Natural killer cell (primary cell): ENCODE measurements around the gene HOXD8. TPM values are rescaled to one million over a fixed set of nuclear protein-coding genes. Genes with fewer than 3 reads are reported as not detected.

Source experiments
- ATAC-seq, 3 donors: fragments of 150-1000 bp in 2 of 3; fragments of 200-7000 bp in 1 of 3; cut with Tn5 transposase; 1 replicate in 1 of 3; 2 replicates in 2 of 3; pipeline ENCODE4 v1.10.0; 2021; ENCODE audit warnings: mild to moderate bottlenecking in 2 of 3, moderate library complexity in 2 of 3
- DNase-seq, 2 donors: peaks; one replicate each; pipeline versions ENCODE4 v3.0.0 to v3.0.0-alpha.2; 2013 to 2021; ENCODE audit warnings: mixed read lengths in 1 of 2
- H3K27ac ChIP-seq: one replicate; pipeline ENCODE4 v1.5.1; 2013; ENCODE audit warnings: mild to moderate bottlenecking, low read length
- H3K27me3 ChIP-seq: one replicate; pipeline ENCODE4 v1.6.1; 2013; ENCODE audit warnings: low read length; ENCODE audit not compliant: control insufficient read depth, insufficient read depth
- H3K36me3 ChIP-seq: one replicate; pipeline ENCODE4 v1.6.1; 2013; ENCODE audit warnings: low read length; ENCODE audit not compliant: control insufficient read depth, insufficient read depth
- H3K4me1 ChIP-seq: one replicate; pipeline ENCODE4 v1.6.1; 2013; ENCODE audit warnings: low read length; ENCODE audit not compliant: control insufficient read depth, insufficient read depth
- H3K4me3 ChIP-seq: one replicate; pipeline ENCODE4 v1.5.1; 2013; ENCODE audit warnings: low read length
- H3K9me3 ChIP-seq: one replicate; pipeline ENCODE4 v1.6.1; 2013; ENCODE audit warnings: low read length; ENCODE audit not compliant: control insufficient read depth, insufficient read depth
- H3K27ac Mint-ChIP-seq, 2 donors: one replicate each; pipeline ENCODE4 v1.8.0; 2022; ENCODE audit warnings: mild to moderate bottlenecking in 2 of 2, mixed read lengths in 2 of 2, moderate library complexity in 1 of 2
- H3K27me3 Mint-ChIP-seq, 2 donors: one replicate each; pipeline ENCODE4 v1.8.0; 2022; ENCODE audit warnings: low read depth in 2 of 2, mixed read lengths in 2 of 2
- H3K36me3 Mint-ChIP-seq: one replicate; pipeline ENCODE4 v1.8.0; 2022; ENCODE audit warnings: mixed read lengths
- H3K4me1 Mint-ChIP-seq, 2 donors: one replicate each; pipeline ENCODE4 v1.8.0; 2022; ENCODE audit warnings: mixed read lengths in 2 of 2
- H3K4me3 Mint-ChIP-seq: one replicate; pipeline ENCODE4 v1.8.0; 2022; ENCODE audit warnings: mild to moderate bottlenecking, moderate library complexity, mixed read lengths
- H3K9me3 Mint-ChIP-seq, 2 donors: one replicate each; pipeline ENCODE4 v1.8.0; 2022; ENCODE audit warnings: mixed read lengths in 2 of 2
- CTCF ChIP-seq: fragments of 200-600 bp; IDR thresholded peaks from one replicate; pipeline ENCODE4 v1.8.0; 2022; ENCODE audit warnings: antibody characterized with exemption
- WGBS: methylation state at CpG from one replicate; pipeline ENCODE4 v1.1.7; 2013; ENCODE audit warnings: missing lambda C conversion rate; ENCODE audit not compliant: insufficient coverage; 5-methylcytosine and 5-hydroxymethylcytosine counted together
- intact Hi-C: fragments of 100-400 bp; cut with micrococcal nuclease; formaldehyde crosslinking; loops from one replicate; pipeline ENCODE4 v1.14.2; 2022
- total RNA-seq, 4 donors: library from RNA; stranded (reverse); fragments of 120-200 nt in 1 of 4; gene quantifications; one replicate each; pipeline versions ENCODE4 v1.2.3 to v1.2.4, GENCODE V29; 2013 to 2022

HOXD8 gene
- total RNA-seq, 3 donors from 2014 or later (not counting 1 experiment from before 2014, with no cell fraction given), result not detected

- Histone ChIP-seq H3K4me1 (no peaks in the 10 kb centered on the region), H3K36me3 (no peaks in the 10 kb centered on the region), H3K27me3 (peaks cover 68% of the 10 kb centered on the region), H3K4me3 (no peak overlapping the region), H3K9me3 (peaks cover 7% of the 10 kb centered on the region), H3K27ac (no peak overlapping the region)
- Mint-ChIP-seq H3K27ac (no peak overlapping the region), H3K4me1 (peaks cover 0 to 8% of the 10 kb centered on the region in 2 donors), H3K9me3 (peaks cover 0 to 2% of the 10 kb centered on the region in 2 donors), H3K27me3 (peaks cover 61 to 64% of the 10 kb centered on the region in 2 donors), H3K36me3 (peaks cover 14% of the 10 kb centered on the region), H3K4me3 (no peak overlapping the region)
- no peak for ATAC-seq
- WGBS, result 17% methylated on average over 13 of the region's 13 CpGs
- TF ChIP-seq CTCF, result no peak
- intact Hi-C loops, result no loop called here
- DNase-seq, result no peak
These were observed 34.7 kb downstream of the HOXD8 start for GRCh38 chr2:176164201-176164600.

- DNase-seq, result no peak
- peaks cover 65 to 70% of the 10 kb centered on the region in 2 donors for H3K27me3 Mint-ChIP-seq
- peaks cover 0 to 2% of the 10 kb centered on the region in 2 donors for H3K9me3 Mint-ChIP-seq
- H3K9me3 ChIP-seq, result peaks cover 7% of the 10 kb centered on the region
- no peaks in the 10 kb centered on the region for H3K4me1 ChIP-seq
- intact Hi-C loops, result no loop called here
- H3K27ac ChIP-seq, result no peak overlapping the region
- H3K36me3 Mint-ChIP-seq, result peaks cover 14% of the 10 kb centered on the region
- H3K27me3 ChIP-seq, result peaks cover 62% of the 10 kb centered on the region
- TF ChIP-seq CTCF, result no peak
- WGBS, result 6% methylated on average over 52 of the region's 52 CpGs
- H3K27ac Mint-ChIP-seq, result no peak overlapping the region
- H3K4me3 Mint-ChIP-seq, result no peak overlapping the region
- no peak for ATAC-seq
- peaks cover 0 to 8% of the 10 kb centered on the region in 2 donors for H3K4me1 Mint-ChIP-seq
- no peak overlapping the region for H3K4me3 ChIP-seq
- no peaks in the 10 kb centered on the region for H3K36me3 ChIP-seq
These were observed 35.3 kb downstream of the HOXD8 start for GRCh38 chr2:176164611-176165369.

- no peak overlapping the region for H3K27ac ChIP-seq
- 5% methylated on average over 23 of the region's 26 CpGs for WGBS
- Mint-ChIP-seq H3K4me1 (peaks cover 0 to 8% of the 10 kb centered on the region in 2 donors), H3K36me3 (peaks cover 14% of the 10 kb centered on the region), H3K9me3 (peaks cover 0 to 2% of the 10 kb centered on the region in 2 donors), H3K27me3 (peaks cover 72 to 74% of the 10 kb centered on the region in 2 donors), H3K4me3 (no peak overlapping the region), H3K27ac (no peak overlapping the region)
- no peak for DNase-seq
- H3K4me3 ChIP-seq, result no peak overlapping the region
- peaks cover 60% of the 10 kb centered on the region for H3K27me3 ChIP-seq
- H3K9me3 ChIP-seq, result peaks cover 7% of the 10 kb centered on the region
- TF ChIP-seq CTCF, result no peak
- no peak for ATAC-seq
- no peaks in the 10 kb centered on the region for H3K4me1 ChIP-seq
- H3K36me3 ChIP-seq, result no peaks in the 10 kb centered on the region
- intact Hi-C loops, result no loop called here
These were observed 36.0 kb downstream of the HOXD8 start for GRCh38 chr2:176165370-176166050.
